DOHH2 (cell line): ENCODE measurements around the gene MED26.
"Not testable (repeated sequence)": the region's sequence is repeated elsewhere in the genome, so short reads cannot be mapped to it uniquely, and the experiment has no call there.

Source experiments
- H3F3A ChIP-seq: fragments of 200-600 bp; sonication (generic), shearing (Covaris generic); 2 replicates; pipeline ENCODE4 v1.6.0; 2016; ENCODE audit warnings: antibody characterized with exemption, mild to moderate bottlenecking; ENCODE audit not compliant: control insufficient read depth, insufficient read depth
- H3K27ac ChIP-seq: fragments of 200-600 bp; sonication (generic); 2 replicates; pipeline ENCODE4 v1.5.1; 2014; ENCODE audit warnings: low read depth, mild to moderate bottlenecking, low read length, moderate library complexity
- H3K27me3 ChIP-seq: fragments of 200-600 bp; sonication (generic); 2 replicates; pipeline ENCODE4 v1.6.1; 2014; ENCODE audit warnings: mild to moderate bottlenecking, low read length, mixed read lengths; ENCODE audit not compliant: control insufficient read depth
- H3K36me3 ChIP-seq: fragments of 200-600 bp; sonication (generic); 2 replicates; pipeline ENCODE4 v1.6.1; 2014; ENCODE audit warnings: mild to moderate bottlenecking, low read length, moderate library complexity, mixed read lengths; ENCODE audit not compliant: control insufficient read depth
- H3K4me1 ChIP-seq: fragments of 200-600 bp; sonication (generic); 2 replicates; pipeline ENCODE4 v1.6.1; 2014; ENCODE audit warnings: mild to moderate bottlenecking, low read length, mixed read lengths; ENCODE audit not compliant: control insufficient read depth
- H3K4me2 ChIP-seq: fragments of 200-600 bp; sonication (generic); 2 replicates; pipeline ENCODE4 v1.6.0; 2014; ENCODE audit warnings: mild to moderate bottlenecking, low read length, moderate library complexity
- H3K4me3 ChIP-seq: fragments of 200-600 bp; sonication (generic); 2 replicates; pipeline ENCODE4 v1.5.1; 2014; ENCODE audit warnings: mild to moderate bottlenecking, low read length, mixed read lengths
- H3K79me2 ChIP-seq: fragments of 200-600 bp; sonication (generic); 2 replicates; pipeline ENCODE4 v1.6.1; 2014; ENCODE audit warnings: mild to moderate bottlenecking, low read length, mixed read lengths; ENCODE audit not compliant: control insufficient read depth
- H3K9me2 ChIP-seq: fragments of 200-600 bp; sonication (generic); replicated peaks from 2 replicates; pipeline ENCODE4 v1.6.1; 2014; ENCODE audit warnings: mild to moderate bottlenecking, low read length, mixed read lengths; ENCODE audit not compliant: control insufficient read depth
- H3K9me3 ChIP-seq: fragments of 200-600 bp; sonication (generic); 2 replicates; pipeline ENCODE4 v1.6.1; 2014; ENCODE audit warnings: antibody characterized with exemption, low read length, mixed read lengths; ENCODE audit not compliant: control insufficient read depth, insufficient read depth
- H4K20me1 ChIP-seq: fragments of 200-600 bp; sonication (generic); 2 replicates; pipeline ENCODE4 v1.6.0; 2014; ENCODE audit warnings: low read depth, mild to moderate bottlenecking, antibody characterized with exemption, low read length, moderate library complexity; ENCODE audit not compliant: control insufficient read depth, insufficient read depth
- CTCF ChIP-seq: fragments of 200-600 bp; sonication (generic); IDR thresholded peaks from one replicate; pipeline ENCODE4 v1.5.1; 2014; ENCODE audit warnings: antibody characterized with exemption, mild to moderate bottlenecking, low read depth, low read length; ENCODE audit not compliant: poor library complexity, severe bottlenecking
- EZH2phosphoT487 ChIP-seq: fragments of 200-600 bp; sonication (generic); IDR thresholded peaks from 2 replicates; pipeline ENCODE4 v1.6.1; 2017; ENCODE audit warnings: borderline replicate concordance, mild to moderate bottlenecking, antibody characterized with exemption, low read length, moderate library complexity, mixed read lengths

The MED26 gene

GRCh38 chr19:16655727-16656126, 27.7 kb upstream of the MED26 start:
- Histone ChIP-seq H3K4me3 (no peak overlapping the region), H3K9me3 (no peaks in the 10 kb centered on the region), H3K4me1 (peaks cover 15% of the 10 kb centered on the region), H3K79me2 (peaks cover 82% of the 10 kb centered on the region), H3K4me2 (no peak overlapping the region), H3K9me2 (no peaks in the 10 kb centered on the region), H3K27me3 (no peaks in the 10 kb centered on the region), H3K36me3 (peaks cover 87% of the 10 kb centered on the region), H4K20me1 (peaks cover 28% of the 10 kb centered on the region), H3F3A (no peaks in the 10 kb centered on the region; the same call in 1 of the 2 replicates), H3K27ac (no peak overlapping the region)
- TF ChIP-seq CTCF = no peak
- no peak for TF ChIP-seq EZH2phosphoT487

DNA sequence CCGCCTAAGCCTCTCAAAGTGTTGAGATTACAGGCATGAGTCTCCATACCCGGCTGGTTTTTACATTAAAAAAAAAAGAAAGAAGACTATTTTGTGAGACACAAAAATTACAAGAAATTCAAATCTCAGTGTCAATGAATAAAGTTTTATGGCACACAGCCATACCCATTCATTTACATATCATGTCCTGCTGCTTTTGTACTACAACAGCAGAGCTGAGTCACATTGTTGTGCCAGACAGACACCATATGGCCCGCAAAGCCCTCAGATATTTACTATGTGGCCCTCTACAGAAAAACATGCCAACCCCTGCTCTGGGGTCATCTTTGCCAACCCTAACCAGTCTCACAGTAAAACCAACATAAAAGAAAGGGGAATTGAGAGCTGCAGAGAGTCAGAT, 26.6 kb upstream of the MED26 start:
- Histone ChIP-seq H3K4me3 (no peak overlapping the region), H3K36me3 (peaks cover 97% of the 10 kb centered on the region), H3K27ac (no peak overlapping the region), H3F3A (no peaks in the 10 kb centered on the region; the same call in 1 of the 2 replicates), H3K4me1 (peaks cover 15% of the 10 kb centered on the region), H3K27me3 (no peaks in the 10 kb centered on the region), H3K79me2 (peaks cover 81% of the 10 kb centered on the region), H3K9me3 (no peaks in the 10 kb centered on the region), H4K20me1 (peaks cover 28% of the 10 kb centered on the region), H3K4me2 (no peak overlapping the region), H3K9me2 (no peaks in the 10 kb centered on the region)
- TF ChIP-seq EZH2phosphoT487 (no peak), CTCF (no peak)

DNA sequence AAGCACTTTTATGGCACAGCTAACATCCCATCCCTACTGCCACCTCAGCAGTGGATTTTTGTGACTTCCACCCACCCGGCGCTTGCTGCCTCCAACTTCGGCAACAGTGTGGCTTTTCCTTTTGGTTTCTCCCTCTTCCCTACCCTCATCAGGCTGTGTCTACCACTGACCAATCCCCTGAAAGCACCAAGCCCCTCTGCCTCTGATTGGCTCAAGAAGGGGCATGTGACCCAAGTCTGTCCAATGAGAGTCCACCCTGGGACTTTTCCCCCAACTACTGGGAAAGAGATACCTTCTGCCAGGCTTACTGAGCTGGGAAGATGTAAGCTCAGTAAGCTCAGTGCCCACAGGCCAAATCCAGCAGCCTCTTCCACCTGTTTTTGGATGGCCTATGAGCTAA, 26.1 kb upstream of the MED26 start:
- Histone ChIP-seq H3K4me2 (no peak overlapping the region), H3K9me3 (no peaks in the 10 kb centered on the region), H3K4me1 (peaks cover 11% of the 10 kb centered on the region), H4K20me1 (peaks cover 24% of the 10 kb centered on the region), H3F3A (no peaks in the 10 kb centered on the region; the same call in 1 of the 2 replicates), H3K9me2 (no peaks in the 10 kb centered on the region), H3K36me3 (peaks cover 93% of the 10 kb centered on the region), H3K27ac (no peak overlapping the region), H3K4me3 (no peak overlapping the region), H3K79me2 (peaks cover 76% of the 10 kb centered on the region), H3K27me3 (no peaks in the 10 kb centered on the region)
- TF ChIP-seq CTCF (no peak), EZH2phosphoT487 (no peak)

- H3K4me1 ChIP-seq = no peaks in the 10 kb centered on the region; the same call in 1 of the 2 replicates
- TF ChIP-seq EZH2phosphoT487 = no peak
- no peak for TF ChIP-seq CTCF
- no peaks in the 10 kb centered on the region for H3K27me3 ChIP-seq
- peaks cover under 1% of the 10 kb centered on the region for H3F3A ChIP-seq
- H3K9me3 ChIP-seq = no peaks in the 10 kb centered on the region
- H3K36me3 ChIP-seq = peaks cover 90% of the 10 kb centered on the region
- H3K79me2 ChIP-seq = peaks cover 70% of the 10 kb centered on the region
- H3K9me2 ChIP-seq = no peaks in the 10 kb centered on the region
- H3K4me3 ChIP-seq = no peak overlapping the region
- no peak overlapping the region for H3K27ac ChIP-seq
- H3K4me2 ChIP-seq = no peak overlapping the region
- H4K20me1 ChIP-seq = peaks cover 11% of the 10 kb centered on the region
Observed at GRCh38 chr19:16652854-16653253, 24.9 kb upstream of the MED26 start.

DNA sequence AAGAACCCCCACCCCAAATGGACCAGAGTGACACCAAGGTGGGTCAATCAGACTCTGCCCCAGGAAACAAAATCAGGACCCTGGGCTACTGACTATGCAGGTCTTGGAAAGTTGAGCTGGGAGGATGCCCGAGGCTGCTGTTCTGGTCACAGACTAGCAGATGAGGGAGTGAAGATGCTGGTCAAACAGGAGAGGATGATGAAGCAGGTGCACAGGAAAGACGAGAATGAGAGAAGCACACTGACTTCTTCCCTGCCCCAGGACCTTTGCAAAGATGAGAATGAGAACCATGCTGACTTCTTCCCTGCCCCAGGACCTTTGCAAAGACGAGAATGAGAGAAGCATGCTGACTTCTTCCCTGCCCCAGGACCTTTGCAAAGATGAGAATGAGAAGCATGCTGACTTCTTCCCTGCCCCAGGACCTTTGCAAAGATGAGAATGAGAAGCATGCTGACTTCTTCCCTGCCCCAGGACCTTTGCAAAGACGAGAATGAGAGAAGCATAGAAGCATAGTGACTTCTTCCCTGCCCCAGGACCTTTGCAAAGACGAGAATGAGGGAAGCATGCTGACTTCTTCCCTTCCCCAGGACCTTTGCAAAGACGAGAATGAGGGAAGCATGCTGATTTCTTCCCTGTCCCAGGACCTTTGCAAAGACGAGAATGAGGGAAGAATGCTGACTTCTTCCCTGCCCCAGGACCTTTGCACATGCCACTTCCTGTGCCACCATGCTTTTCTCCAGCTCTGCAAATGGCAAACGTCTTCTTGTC, 23.6 kb upstream of the MED26 start:
- not testable (repeated sequence) for H3F3A ChIP-seq, H3K9me3 ChIP-seq, H3K27ac ChIP-seq, H3K4me1 ChIP-seq, H3K4me3 ChIP-seq, H3K9me2 ChIP-seq, H3K27me3 ChIP-seq, H3K4me2 ChIP-seq, H4K20me1 ChIP-seq
- Histone ChIP-seq H3K79me2 (peaks cover 70% of the 10 kb centered on the region), H3K36me3 (peaks cover 90% of the 10 kb centered on the region)
